HG03558 (cell line): Measurements from ENCODE around the gene PCGF3.

ENCODE experiments used
- ATAC-seq: cut with Tn5 transposase; IDR thresholded peaks from one replicate; pipeline ENCODE4 v1.9.1; 2021; ENCODE audit warnings: moderate number of reproducible peaks; ENCODE audit not compliant: unreplicated experiment; ENCODE audit errors: extremely low read depth

The PCGF3 gene

GRCh38 chr4:705278-706082 is at the start of gene PCGF3:
PCGF3 (plus strand) TSS chr4:705832; CDS start chr4:733681, 27,849 bp downstream.
- ATAC-seq: peak; percentile 69

- no peak for ATAC-seq
These were observed 48.9 kb upstream of the PCGF3 start for GRCh38 chr4:656436-657337.

- no peak for ATAC-seq
These were observed 48.2 kb upstream of the PCGF3 start for GRCh38 chr4:657338-657833.

- ATAC-seq: no peak
These were observed 47.6 kb upstream of the PCGF3 start for GRCh38 chr4:657834-658667.

- ATAC-seq: no peak
These were observed 46.7 kb upstream of the PCGF3 start for GRCh38 chr4:658681-659667.

- no peak for ATAC-seq
These were observed 45.8 kb upstream of the PCGF3 start for GRCh38 chr4:659851-660250.

- ATAC-seq: no peak
These were observed 45.2 kb upstream of the PCGF3 start for GRCh38 chr4:660401-660800.

GRCh38 chr4:661231-661630 is 44.4 kb upstream of the PCGF3 start:
- no peak for ATAC-seq

GRCh38 chr4:661881-662761 is 43.5 kb upstream of the PCGF3 start:
- no peak for ATAC-seq

GRCh38 chr4:663046-663437 is 42.6 kb upstream of the PCGF3 start:
- ATAC-seq: no peak

GRCh38 chr4:663438-664428 is 41.9 kb upstream of the PCGF3 start:
- peak; percentile 38 for ATAC-seq

- no peak for ATAC-seq
These were observed 40.9 kb upstream of the PCGF3 start for GRCh38 chr4:664713-665231.

- ATAC-seq: no peak
These were observed 40.3 kb upstream of the PCGF3 start for GRCh38 chr4:665381-665750.

GRCh38 chr4:665751-666435 is 39.7 kb upstream of the PCGF3 start:
- no peak for ATAC-seq

- no peak for ATAC-seq
These were observed 39.2 kb upstream of the PCGF3 start for GRCh38 chr4:666436-666810.

GRCh38 chr4:666822-667544 is 38.6 kb upstream of the PCGF3 start:
- ATAC-seq: no peak
